Measurements from ENCODE around the gene NEMP2.
A peak's percentile ranks its signal among the peaks of the same experiment; 100 is the strongest.

GRCh38 chr2:190457256-190457655, 77.3 kb downstream of the NEMP2 start:
- TF ChIP-seq MAFK (IDR thresholded peaks at IDR 0.05; ENCODE audit: low read depth, low read length) (peak; percentile 96), CTCF (conservative IDR thresholded peaks at IDR 0.05; ENCODE audit: low read depth, low read length) (no peak), RAD21 (IDR thresholded peaks at IDR 0.05; ENCODE audit: low read length) (no peak), RCOR1 (IDR thresholded peaks at IDR 0.05; ENCODE audit: insufficient replicate concordance, low read length) (no peak), RFX5 (IDR thresholded peaks at IDR 0.05; ENCODE audit: low read depth, low read length) (no peak), FOS (IDR thresholded peaks at IDR 0.05; ENCODE audit: low read depth, low read length) (no peak), CHD1 (IDR thresholded peaks at IDR 0.05; ENCODE audit: low read depth, low read length) (no peak), SMC3 (IDR thresholded peaks at IDR 0.05; ENCODE audit: low read depth, low read length) (no peak), POLR2A (IDR thresholded peaks at IDR 0.05; ENCODE audit: low read depth, low read length) (no peak), ELK1 (IDR thresholded peaks at IDR 0.05; ENCODE audit: borderline replicate concordance, low read depth, low read length) (no peak), USF2 (IDR thresholded peaks at IDR 0.05; ENCODE audit: low read depth, low read length) (no peak)
